GM18508 (cell line): ENCODE results near the gene SKAP1.
"Not testable (repeated sequence)": the region's sequence is repeated elsewhere in the genome, so short reads cannot be mapped to it uniquely, and the experiment has no call there.

Experiments used
- ATAC-seq: cut with Tn5 transposase; IDR thresholded peaks from one replicate; pipeline ENCODE4 v1.9.1; 2021; ENCODE audit warnings: moderate number of reproducible peaks; ENCODE audit not compliant: insufficient read depth, unreplicated experiment

Gene SKAP1

GRCh38 chr17:48420823-48421222 is 9.2 kb downstream of the SKAP1 start:
- no peak for ATAC-seq

DNA sequence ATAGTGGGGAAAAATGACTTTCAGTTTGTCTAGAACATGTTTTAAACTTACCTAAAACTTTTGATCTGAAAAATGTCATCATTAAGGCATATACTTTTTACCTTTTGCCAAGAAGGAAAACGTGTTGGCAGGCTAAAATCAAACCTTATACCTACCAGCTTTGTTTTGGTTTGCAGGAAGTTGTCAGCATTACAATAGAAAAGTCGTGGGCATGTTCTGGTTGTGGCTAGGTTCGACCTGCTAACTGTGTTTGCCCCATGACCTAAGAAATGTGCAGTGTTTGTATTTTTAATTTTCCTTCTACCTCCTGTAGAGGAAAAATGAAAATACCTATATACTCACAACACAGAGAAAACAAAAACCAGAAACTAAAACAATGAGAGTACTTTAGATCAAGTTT is 13.0 kb downstream of the SKAP1 start:
- ATAC-seq = no peak

DNA sequence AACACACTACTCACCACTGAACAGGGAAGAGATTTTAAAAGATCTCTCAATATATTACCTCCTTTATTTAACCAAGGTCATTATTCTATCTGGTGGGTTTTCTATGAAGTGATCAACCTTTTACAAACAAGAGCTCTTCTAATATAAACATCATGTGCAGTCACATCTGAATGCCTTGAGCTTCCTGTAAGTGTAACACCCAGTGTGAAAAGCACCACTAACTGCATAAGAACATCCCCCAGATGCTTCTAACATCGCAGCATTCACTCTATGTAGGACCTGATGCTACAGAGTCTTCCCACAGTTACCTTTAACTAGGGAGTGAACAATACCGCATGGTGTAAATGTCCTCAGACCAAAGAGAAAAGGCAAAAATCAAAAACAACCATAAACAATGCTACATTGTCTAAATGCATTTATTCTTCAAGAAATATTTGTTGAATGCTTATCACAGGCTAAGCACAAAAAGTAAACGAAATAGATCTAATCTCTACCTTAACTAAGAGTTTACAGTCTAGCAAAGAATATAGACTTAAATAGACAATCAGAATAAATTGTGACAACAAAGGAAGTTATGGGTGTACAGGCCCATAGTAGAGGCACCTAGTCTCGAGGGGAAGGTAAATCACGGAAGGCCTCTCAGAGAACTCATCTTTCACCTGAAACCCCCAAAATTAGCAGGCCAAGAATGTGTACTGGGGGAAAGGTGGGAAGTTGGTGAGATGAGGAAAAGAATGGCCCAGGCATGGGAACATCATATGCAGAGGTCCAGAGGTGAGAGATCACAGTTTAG is 16.2 kb downstream of the SKAP1 start:
- no peak for ATAC-seq

DNA sequence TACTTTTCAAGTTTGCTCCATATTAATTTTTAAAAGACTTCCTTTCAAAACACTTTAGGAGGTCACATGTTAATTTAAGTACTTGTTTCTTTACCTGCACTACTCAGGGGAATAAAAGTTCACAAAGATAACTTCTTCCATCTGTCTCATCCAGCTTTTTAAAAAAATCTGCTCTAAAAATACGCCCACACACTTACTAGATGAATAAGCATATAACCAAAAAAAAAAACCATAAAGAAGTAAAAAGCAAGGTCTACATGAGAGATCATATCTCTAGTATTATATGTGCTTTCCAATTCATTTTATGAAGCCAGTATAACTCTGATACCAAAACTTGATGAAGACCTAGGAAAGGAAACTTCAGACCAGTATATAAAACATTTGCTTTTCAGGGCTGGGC is 17.2 kb downstream of the SKAP1 start:
- no peak for ATAC-seq

DNA sequence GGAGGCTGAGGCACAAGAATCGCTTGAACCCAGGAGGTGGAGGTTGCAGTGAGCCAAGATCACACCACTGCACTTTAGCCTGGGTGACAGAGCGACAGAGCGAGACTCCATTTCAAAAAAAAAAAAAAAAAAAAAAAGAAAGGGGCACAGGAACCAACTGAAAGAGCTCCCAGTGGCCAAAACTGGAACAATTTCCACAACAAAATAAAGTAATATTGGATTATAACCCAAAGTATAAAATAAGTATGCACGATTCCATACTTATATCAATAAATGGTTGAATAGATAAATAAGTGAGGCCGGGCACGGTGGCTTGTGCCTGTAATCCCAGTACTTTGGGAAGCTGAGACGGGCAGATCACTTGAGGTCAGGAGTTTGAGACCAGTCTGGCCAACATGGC is 19.2 kb downstream of the SKAP1 start:
- ATAC-seq = not testable (repeated sequence)

GRCh38 chr17:48409607-48410006 is 20.4 kb downstream of the SKAP1 start:
- ATAC-seq = no peak

GRCh38 chr17:48406936-48407567 is 23.0 kb downstream of the SKAP1 start:
- no peak for ATAC-seq

GRCh38 chr17:48394821-48395220 is 35.2 kb downstream of the SKAP1 start:
- ATAC-seq = no peak

- ATAC-seq = no peak
These were observed 36.7 kb downstream of the SKAP1 start for GRCh38 chr17:48393283-48393682.

DNA sequence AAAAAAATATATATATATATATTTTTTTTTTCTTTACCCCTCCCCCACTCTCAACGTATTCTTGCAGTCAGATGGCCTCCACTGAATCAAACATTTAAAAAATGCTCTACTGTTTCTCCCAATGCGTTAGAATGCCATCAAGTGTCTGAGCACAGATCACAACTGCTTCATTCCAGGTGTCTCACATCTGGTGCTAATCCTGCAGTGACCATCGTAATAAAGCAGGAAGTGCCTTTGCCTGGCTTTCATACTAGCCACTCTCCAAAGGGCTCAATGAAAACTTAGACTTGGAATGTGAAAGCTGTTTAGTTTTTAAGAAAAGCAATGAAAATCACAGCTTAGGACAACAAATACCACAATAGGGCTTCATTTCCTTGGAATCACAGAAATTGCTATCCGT is 37.2 kb downstream of the SKAP1 start:
- ATAC-seq = no peak

- no peak for ATAC-seq
These were observed 38.6 kb downstream of the SKAP1 start for GRCh38 chr17:48391444-48391843.

GRCh38 chr17:48389903-48390302 is 40.1 kb downstream of the SKAP1 start:
- ATAC-seq = no peak

DNA sequence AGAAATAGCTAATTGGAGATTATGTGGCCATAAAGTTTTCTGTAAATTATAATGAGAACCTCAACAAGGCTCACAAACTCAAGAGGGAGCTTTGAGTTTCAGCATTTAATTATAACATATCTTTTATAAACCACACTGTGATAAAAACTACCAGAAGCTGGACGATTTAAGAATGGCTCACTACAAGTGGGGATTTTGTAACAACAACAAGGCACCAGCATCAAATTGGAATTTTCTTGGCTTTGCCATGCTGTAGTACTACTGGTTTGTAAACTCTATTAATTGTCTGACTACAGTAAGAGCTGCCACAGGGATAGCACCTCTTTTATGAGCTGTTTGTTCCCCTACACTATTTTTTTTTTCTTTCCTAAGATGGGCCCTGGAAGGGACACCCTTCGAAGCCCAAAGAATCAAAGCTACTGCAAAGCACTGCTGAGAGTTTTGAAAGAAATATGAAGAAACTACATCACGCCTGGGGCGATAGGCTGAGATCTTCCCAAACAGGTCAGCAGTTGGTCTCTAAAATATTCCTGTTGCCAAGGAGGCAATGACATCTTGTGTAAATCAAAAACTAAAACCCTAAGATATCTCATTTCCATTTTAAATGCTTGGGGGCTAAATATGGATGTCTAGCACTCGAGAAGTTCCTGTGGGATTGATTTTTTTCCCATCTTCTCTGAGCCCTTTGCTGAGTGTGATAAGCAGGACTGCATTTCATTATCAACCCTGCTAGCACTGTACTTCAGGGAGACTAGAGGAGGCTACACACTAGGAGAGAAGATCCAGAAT is 40.9 kb downstream of the SKAP1 start:
- ATAC-seq = no peak

DNA sequence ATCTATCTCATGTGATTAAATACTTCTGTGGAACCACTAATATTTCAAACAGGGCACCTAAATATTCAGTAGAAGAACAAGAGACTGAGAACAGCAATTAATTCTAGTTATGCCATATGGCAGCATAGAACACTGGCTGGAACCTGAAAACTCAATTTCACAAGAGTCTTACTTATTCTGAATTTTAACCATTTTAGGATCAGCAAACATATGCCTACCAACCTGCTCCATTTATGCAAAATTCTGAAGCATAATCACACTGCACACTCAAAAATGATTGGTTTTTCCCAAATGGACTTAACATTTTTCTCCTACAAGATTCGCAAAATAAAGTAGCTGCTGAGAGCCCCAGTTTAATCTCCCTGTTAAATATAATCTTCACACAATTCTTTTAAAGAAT is 43.2 kb downstream of the SKAP1 start:
- ATAC-seq = no peak

GRCh38 chr17:48385319-48385718 is 44.7 kb downstream of the SKAP1 start:
- no peak for ATAC-seq

GRCh38 chr17:48384164-48384563 is 45.9 kb downstream of the SKAP1 start:
- no peak for ATAC-seq

DNA sequence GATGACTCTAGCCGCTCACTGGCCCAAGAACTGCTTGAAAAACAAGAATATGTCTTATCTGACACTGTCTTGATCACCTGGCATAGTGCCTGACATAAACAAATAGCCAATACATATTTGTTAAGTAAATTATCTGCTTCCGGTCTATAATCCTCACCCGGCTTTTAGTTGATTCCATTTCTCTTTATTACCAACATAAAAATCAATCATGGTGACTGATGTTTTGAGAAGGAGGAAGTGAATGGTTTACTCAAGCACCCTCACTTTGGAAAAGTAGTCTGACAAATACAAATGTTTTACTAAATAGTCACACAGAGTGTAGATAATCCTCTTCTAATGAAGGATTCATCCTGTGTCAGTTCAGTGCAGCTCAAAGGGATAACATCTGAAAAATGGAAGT is 47.0 kb downstream of the SKAP1 start:
- no peak for ATAC-seq

DNA sequence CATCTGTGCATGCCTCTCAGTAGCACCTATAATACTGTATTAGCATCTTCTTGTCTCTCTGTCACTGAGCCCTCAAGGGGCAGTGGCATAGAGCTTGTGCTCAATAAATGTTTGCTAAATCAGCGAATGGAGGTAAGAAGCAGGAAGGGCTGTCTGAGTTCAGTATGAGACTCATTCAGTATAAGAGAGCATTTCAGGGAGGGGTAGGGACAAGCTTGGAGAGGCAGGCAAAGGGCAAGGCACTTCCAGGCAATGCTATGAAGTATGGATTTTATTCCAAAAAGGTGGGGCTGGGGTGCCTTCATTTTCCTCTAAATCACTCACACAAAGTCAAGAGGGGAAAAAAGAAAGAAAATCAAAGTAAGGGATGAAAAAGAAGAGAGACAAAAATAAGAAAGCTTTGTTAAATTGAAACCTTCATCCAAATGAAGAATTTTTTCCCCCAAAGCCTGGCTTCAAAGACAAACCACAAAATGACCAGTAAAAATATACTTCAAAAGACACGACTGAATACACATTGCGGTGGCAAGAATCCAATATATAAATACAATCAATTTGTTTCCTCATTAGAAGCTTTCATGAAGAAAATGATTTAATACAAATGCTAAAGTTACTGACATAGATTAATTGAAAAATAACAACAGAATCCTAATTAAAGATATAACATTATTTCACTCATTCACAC is 51.2 kb downstream of the SKAP1 start:
- no peak for ATAC-seq

- no peak for ATAC-seq
These were observed 51.8 kb downstream of the SKAP1 start for GRCh38 chr17:48378238-48378637.

DNA sequence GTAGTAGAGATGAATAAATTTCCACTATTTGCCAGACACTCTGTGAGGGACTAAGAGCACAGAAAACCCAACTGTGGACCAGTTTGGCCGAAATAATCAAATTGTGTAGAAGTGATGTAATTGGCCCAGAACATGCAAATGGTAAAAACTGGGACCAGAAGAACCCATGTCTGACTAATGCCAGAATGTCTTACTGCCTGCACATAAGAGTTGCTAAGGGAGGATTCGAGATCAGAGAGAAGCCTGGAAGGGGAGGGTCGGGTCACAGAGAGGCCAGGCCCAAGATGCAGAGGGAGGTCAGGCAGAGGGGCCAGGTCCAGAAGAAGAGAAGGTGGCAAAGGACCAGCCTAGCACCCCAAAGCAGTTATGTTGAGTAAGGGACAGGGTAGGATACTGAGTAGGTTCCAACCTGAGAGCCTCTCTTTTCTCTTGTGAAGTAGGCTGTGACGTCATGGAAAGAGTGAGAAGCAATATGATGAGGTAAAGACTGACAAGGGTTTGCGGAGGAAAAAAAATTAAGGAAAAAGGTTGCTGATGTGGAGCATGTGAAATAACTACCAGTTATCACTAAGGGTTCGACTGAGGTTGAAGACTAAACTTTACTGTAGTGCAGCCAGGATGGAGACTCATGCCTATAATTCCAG is 53.2 kb downstream of the SKAP1 start:
- ATAC-seq = no peak
